Measurements from ENCODE around the gene DNAJB4.

DNA sequence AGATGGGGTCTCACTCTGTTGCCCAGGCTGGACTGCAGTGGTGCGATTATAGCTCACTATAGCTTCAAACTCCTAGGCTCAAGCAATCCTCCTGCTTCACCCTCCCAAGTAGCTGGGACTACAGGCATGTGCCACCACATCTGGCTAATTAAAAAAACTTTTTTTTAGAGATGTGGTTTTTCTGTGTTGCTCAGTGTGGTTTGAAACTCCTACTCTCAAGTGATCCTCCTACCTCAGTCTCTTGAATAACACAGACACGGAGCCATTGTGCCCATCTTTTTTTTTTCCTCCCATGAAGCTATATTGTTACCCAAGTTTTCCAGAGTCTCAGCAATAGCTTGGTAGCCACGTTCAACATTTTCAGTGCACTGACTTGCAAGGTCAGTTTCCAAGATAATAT is 43.7 kb downstream of the DNAJB4 start:
- TF ChIP-seq GATA2 (IDR thresholded peaks at IDR 0.05; ENCODE audit: low read depth, low read length) (no peak), GATA3 (IDR thresholded peaks at IDR 0.05; ENCODE audit: low read depth, low read length) (no peak)

Data from SH-SY5Y (cell line).